AG04450 (cell line): Measurements from ENCODE around the gene YJU2. TPM values are rescaled to one million over a fixed set of nuclear protein-coding genes. Genes with fewer than 3 reads are reported as not detected.
"Not testable (repeated sequence)": the region's sequence is repeated elsewhere in the genome, so short reads cannot be mapped to it uniquely, and the experiment has no call there.

ENCODE experiments used
- CTCF ChIA-PET: fragments of 300-600, 350-600 bp; formaldehyde crosslinking; extraction: SDS; loops from one replicate; lab custom pipeline; 2022; ENCODE audit warnings: antibody characterized with exemption, inconsistent platforms; lab: Charles Lee
- POLR2A ChIA-PET: fragments of 350-600 bp; formaldehyde crosslinking; extraction: SDS; loops from one replicate; lab custom pipeline; 2021; ENCODE audit warnings: antibody characterized with exemption, inconsistent platforms; lab: Yijun Ruan, JAX
- DNase-seq: peaks from one replicate; pipeline ENCODE4 v3.0.0-alpha.2; 2011; ENCODE audit warnings: low read depth, low spot score
- H3K27ac ChIP-seq: one replicate; pipeline ENCODE4 v1.5.1; 2012; ENCODE audit warnings: low read depth, low read length, control low read depth
- H3K27me3 ChIP-seq: one replicate; pipeline ENCODE4 v1.6.0; 2012; ENCODE audit warnings: low read length; ENCODE audit not compliant: control insufficient read depth, insufficient read depth
- H3K4me3 ChIP-seq: 2 replicates; pipeline ENCODE4 v1.5.1; 2011; ENCODE audit warnings: mild to moderate bottlenecking, low read depth, low read length, control low read depth
- H3K9me3 ChIP-seq: 2 replicates; pipeline ENCODE4 v1.5.1; 2012; ENCODE audit warnings: low read length; ENCODE audit not compliant: control insufficient read depth, insufficient read depth
- polyA plus RNA-seq: library from polyadenylated mRNA; depleted of rRNA; stranded (reverse); fragments of >200 nt; gene quantifications from 2 replicates; pipeline ENCODE4 v1.2.3, GENCODE V29; 2011
- TF ChIP-seq, protein P1 (sequence below): IDR thresholded peaks from 2 replicates; pipeline ENCODE4 v1.5.1; 2011; ENCODE audit warnings: low read depth, low read length, control low read depth, inconsistent platforms

The YJU2 gene
- polyA plus RNA-seq, 1 experiment = 10.2 TPM

DNA sequence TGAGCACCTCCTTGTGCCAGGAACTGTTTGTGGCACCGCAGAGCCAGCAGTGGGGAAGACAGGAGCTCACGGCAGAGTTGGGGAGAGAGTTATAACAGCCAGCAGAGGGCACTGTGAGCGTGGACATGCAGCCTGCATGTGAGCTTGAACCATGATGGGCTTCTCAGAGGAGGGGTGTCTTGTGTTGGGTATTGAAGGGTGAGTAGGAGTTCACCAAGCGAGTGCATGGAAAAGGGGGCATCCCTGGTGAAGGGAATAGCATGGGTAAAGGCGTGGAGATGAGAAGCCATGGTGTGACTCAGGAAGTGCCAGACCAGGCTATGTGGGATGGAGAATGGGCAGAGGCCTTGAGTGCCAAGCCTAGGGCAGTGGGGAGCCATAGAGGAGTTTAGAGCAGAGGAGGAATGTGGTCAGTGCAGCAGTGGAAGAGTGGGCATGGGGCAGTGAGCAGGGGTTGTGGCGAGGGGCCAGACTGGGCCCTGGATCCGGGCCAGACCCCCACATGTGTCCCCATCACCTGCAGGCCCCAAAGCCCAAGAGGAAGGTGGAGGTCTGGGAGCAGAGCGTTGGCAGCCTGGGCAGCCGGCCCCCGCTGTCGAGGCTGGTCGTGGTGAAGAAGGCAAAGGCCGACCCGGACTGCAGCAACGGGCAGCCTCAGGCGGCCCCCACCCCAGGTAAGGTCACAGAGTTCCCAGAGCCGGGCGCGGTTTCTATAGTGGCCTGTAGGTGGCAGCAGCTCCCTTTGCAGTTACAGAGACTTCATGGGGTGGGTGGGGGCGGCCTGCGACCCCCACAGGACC lies 20.4 kb downstream of the YJU2 start:
- ChIA-PET CTCF (interaction anchor here (0.6 to 4.2 kb wide), 18 partner anchors 10 to 691 kb away, joined by 3 to 58 read pairs (median 4); partner anchors contain the start of genes CHAF1A, MPND and YJU2), POLR2A (interaction anchor here (0.5 to 1.1 kb wide), 5 partner anchors 18 to 381 kb away, joined by 3 to 9 read pairs (median 5); partner anchors contain the start of genes MPND and YJU2)
- Histone ChIP-seq H3K27ac (no peak overlapping the region), H3K4me3 (no peak overlapping the region), H3K27me3 (no peaks in the 10 kb centered on the region), H3K9me3 (peaks cover 8% of the 10 kb centered on the region)
- no peak for DNase-seq
- TF ChIP-seq, protein P1, sequence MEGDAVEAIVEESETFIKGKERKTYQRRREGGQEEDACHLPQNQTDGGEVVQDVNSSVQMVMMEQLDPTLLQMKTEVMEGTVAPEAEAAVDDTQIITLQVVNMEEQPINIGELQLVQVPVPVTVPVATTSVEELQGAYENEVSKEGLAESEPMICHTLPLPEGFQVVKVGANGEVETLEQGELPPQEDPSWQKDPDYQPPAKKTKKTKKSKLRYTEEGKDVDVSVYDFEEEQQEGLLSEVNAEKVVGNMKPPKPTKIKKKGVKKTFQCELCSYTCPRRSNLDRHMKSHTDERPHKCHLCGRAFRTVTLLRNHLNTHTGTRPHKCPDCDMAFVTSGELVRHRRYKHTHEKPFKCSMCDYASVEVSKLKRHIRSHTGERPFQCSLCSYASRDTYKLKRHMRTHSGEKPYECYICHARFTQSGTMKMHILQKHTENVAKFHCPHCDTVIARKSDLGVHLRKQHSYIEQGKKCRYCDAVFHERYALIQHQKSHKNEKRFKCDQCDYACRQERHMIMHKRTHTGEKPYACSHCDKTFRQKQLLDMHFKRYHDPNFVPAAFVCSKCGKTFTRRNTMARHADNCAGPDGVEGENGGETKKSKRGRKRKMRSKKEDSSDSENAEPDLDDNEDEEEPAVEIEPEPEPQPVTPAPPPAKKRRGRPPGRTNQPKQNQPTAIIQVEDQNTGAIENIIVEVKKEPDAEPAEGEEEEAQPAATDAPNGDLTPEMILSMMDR = peak; percentile 81

DNA sequence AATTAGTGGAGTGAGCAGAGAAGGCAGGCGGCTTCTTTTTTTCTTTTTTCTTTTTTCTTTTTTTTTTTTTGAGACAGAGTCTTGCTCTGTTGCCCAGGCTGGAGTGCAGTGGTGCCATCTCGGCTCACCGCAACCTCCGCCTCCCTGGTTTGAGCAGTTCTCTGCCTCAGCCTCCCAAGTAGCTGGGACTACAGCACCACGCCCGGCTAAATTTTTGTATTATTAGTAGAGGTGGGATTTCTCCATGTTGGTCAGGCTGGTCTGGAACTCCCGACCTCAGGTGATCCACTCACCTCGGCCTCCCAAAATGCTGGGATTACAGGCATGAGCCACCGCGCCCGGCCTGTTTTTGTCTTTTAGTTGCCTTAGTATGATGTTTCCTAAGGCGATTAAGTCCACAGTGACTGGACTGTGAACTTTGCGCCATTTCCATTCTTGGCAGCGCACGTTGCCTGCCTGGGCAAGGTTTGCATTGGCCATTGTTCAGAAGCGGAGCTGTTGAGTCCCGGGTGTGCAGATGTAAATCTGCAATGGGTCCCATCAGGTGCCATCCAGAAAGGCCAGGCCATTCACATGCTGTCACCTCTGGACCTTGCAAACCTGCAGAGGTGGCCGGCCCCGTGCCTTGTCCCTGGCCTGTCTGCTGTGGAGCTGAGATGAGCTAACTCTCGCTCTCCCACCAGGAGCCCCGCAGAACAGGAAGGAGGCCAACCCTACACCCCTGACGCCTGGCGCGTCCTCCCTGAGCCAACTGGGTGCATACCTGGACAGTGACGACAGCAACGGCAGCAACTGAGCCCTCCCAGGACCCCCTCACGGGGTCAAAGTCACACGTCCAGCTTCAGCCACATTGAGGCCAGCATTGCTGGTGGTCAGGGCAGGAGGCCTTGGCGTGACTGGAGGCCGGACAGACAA lies 21.3 kb downstream of the YJU2 start:
- Histone ChIP-seq H3K4me3 (no peak overlapping the region), H3K9me3 (peaks cover 11% of the 10 kb centered on the region), H3K27ac (no peak overlapping the region), H3K27me3 (no peaks in the 10 kb centered on the region)
- no peak for DNase-seq
- ChIA-PET CTCF (interaction anchor here (0.6 to 4.2 kb wide), 13 partner anchors 9 to 692 kb away, joined by 3 to 58 read pairs (median 4); partner anchors contain the start of genes CHAF1A, MPND and YJU2), POLR2A (interaction anchor here (0.6 to 1.1 kb wide), 4 partner anchors 17 to 75 kb away, joined by 3 to 5 read pairs (median 4); partner anchors contain the start of genes MPND and YJU2)
- TF ChIP-seq, protein P1 = no peak

DNA sequence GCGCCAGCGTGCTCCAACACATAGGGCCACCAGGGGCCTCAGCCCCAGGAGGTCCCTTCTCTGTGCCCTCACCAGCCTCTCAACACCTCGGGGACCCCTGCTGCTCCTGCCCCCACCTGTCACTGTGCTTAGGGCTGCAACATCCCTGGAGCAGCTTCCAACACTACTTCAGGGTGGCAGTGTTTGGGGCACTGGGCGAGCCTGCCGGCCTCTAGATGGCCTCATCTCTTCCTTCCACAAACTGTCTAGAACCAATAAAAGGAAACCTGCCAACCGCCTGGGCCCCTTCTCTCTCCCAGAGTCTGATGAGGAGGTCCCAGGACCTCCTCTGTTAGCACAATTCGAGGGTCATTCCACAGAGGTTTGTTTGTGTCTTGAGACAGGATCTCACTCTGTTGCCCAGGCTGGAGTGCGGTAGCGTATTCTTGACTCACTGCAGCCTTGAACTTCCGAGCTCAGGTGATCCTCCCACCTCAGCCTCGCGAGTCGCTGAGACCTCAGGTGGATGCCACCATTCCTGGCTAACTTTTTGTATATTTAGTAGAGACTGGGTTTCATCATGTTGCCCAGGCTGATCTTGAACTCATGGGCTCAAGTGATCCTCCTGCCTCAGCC lies 22.0 kb downstream of the YJU2 start:
- H3K9me3 ChIP-seq = peaks cover 11% of the 10 kb centered on the region
- H3K4me3 ChIP-seq = no peak overlapping the region
- ChIA-PET POLR2A (no interaction called here), CTCF (interaction anchor here (1.0 to 4.2 kb wide), 3 partner anchors 75 to 367 kb away, joined by 3 to 58 read pairs (median 5); partner anchors contain the start of gene MPND)
- H3K27ac ChIP-seq = no peak overlapping the region
- DNase-seq = no peak
- H3K27me3 ChIP-seq = no peaks in the 10 kb centered on the region
- TF ChIP-seq, protein P1 = no peak

DNA sequence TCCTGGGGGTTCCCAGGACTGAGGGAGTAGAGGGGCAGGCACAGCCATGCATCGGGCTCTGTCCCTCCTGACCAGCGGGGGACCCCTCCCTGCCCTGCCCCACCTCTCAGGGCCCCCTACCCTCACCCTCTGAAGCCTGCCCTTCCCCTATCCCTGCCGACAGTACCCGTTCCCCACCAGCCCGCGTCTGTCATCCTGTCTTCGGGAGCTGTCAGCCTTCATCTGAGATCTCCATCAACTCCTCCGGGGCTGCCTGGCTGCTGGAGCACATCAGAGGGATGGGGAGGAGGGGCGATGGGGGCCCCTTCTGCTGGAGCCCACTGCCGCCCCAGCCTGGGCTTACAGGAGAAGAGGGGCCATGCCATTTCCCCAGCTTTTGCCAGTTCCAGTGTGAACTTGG lies 26.0 kb downstream of the YJU2 start:
- Histone ChIP-seq H3K9me3 (peaks cover 11% of the 10 kb centered on the region), H3K4me3 (no peak overlapping the region), H3K27me3 (peaks cover 2% of the 10 kb centered on the region), H3K27ac (no peak overlapping the region)
- POLR2A ChIA-PET = no interaction called here
- CTCF ChIA-PET = no interaction called here
- TF ChIP-seq, protein P1 = no peak
- DNase-seq = no peak

DNA sequence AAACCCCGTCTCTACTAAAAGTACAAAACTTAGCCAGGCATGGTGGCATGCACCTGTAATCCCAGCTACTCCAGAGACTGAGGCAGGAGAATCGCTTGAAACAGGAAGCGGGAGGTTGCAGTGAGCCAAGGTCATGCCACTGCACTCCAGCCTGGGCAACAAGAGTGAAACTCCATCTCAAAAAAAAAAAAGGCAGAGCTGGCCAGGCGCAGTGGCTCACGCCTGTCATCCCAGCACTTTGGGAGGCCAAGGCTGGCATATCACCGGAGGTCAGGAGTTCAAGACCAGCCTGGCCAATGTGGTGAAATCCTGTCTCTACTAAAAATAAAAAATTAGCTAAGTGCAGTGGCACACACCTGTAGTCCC lies 27.4 kb downstream of the YJU2 start:
- Histone ChIP-seq H3K9me3 (peaks cover 11% of the 10 kb centered on the region), H3K27me3 (peaks cover 10% of the 10 kb centered on the region)
- H3K27ac ChIP-seq, H3K4me3 ChIP-seq, DNase-seq, POLR2A ChIA-PET, CTCF ChIA-PET: not testable (repeated sequence)
